Liver (tissue), 3 donors: Measurements from ENCODE around the gene NOS1AP.

ENCODE experiments used
- CTCF ChIP-seq: fragments of 150-350 bp; IDR thresholded peaks from 2 replicates; pipeline ENCODE4 v1.5.1; 2017; ENCODE audit warnings: improper control_type of control experiment, low read depth, low read length; ENCODE audit not compliant: missing input control
- EGR1 ChIP-seq, 2 donors: IDR thresholded peaks; 2 replicates each; pipeline ENCODE4 v1.6.1; 2016 to 2018; ENCODE audit warnings: antibody characterized with exemption in 2 of 2, low read depth in 2 of 2
- FOXA1 ChIP-seq: IDR thresholded peaks from 2 replicates; pipeline ENCODE4 v1.6.1; 2016; ENCODE audit warnings: antibody characterized with exemption
- GABPA ChIP-seq, 2 donors: IDR thresholded peaks in 1 of 2; conservative IDR thresholded peaks in 1 of 2; 2 replicates each; pipeline ENCODE4 v1.6.1; 2016; ENCODE audit warnings: antibody characterized with exemption in 2 of 2, mild to moderate bottlenecking in 1 of 2, moderate library complexity in 1 of 2
- HNF4A ChIP-seq, 2 donors: conservative IDR thresholded peaks; 2 replicates each; pipeline ENCODE4 v1.6.1; 2016; ENCODE audit warnings: antibody characterized with exemption in 2 of 2, mild to moderate bottlenecking in 2 of 2
- JUND ChIP-seq, 2 donors: IDR thresholded peaks; 2 replicates each; pipeline ENCODE4 v1.6.1; 2016; ENCODE audit warnings: antibody characterized with exemption in 2 of 2
- NR2F2 ChIP-seq: IDR thresholded peaks from 2 replicates; pipeline ENCODE4 v1.6.1; 2016; ENCODE audit warnings: antibody characterized with exemption
- RAD21 ChIP-seq, 2 donors: IDR thresholded peaks; 2 replicates each; pipeline ENCODE4 v1.6.1; 2016; ENCODE audit warnings: antibody characterized with exemption in 2 of 2, mild to moderate bottlenecking in 2 of 2
- SP1 ChIP-seq: IDR thresholded peaks from 2 replicates; pipeline ENCODE4 v1.6.1; 2018; ENCODE audit warnings: antibody characterized with exemption, mild to moderate bottlenecking
- TAF1 ChIP-seq: conservative IDR thresholded peaks from 2 replicates; pipeline ENCODE4 v1.6.1; 2016; ENCODE audit warnings: antibody characterized with exemption, mild to moderate bottlenecking
- YY1 ChIP-seq: IDR thresholded peaks from 2 replicates; pipeline ENCODE4 v1.6.1; 2016; ENCODE audit warnings: antibody characterized with exemption, mild to moderate bottlenecking
- TF ChIP-seq, protein P1 (sequence below): IDR thresholded peaks from 2 replicates; pipeline ENCODE4 v1.6.1; 2016; ENCODE audit warnings: antibody characterized with exemption, mild to moderate bottlenecking
- TF ChIP-seq, protein P2 (sequence below): IDR thresholded peaks from 2 replicates; pipeline ENCODE4 v1.6.1; 2016; ENCODE audit warnings: antibody characterized with exemption
- TF ChIP-seq, protein P3 (sequence below): IDR thresholded peaks from 2 replicates; pipeline ENCODE4 v1.6.1; 2016; ENCODE audit warnings: antibody characterized with exemption
- donor health status: healthy.
- donor health status: healthy.

DNA sequence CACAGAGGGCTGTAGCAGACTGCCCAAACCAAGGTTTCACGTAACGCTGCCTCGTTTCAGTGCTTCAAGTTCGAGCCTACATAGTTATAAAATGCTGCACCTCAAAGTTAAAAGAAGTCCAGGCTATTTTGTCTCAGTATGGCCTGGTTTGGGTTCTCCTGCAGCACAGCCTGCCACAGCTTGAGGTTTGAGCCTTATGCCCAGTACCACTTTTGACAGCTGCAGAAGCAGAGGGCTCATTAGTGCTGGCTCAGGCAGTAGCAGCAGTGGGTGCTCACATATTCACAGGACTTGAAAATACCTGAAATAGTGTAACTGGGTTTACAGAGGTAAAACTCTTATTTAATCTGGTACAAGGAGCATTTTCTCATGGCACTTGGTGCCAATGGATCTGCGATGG, 291.9 kb downstream of the NOS1AP start:
- TF ChIP-seq GABPA (IDR thresholded peaks at IDR 0.05 in 1 of 2, conservative IDR thresholded peaks at IDR 0.05 in 1 of 2): no peak
- no peak for TF ChIP-seq CTCF
- TF ChIP-seq SP1: no peak
- TF ChIP-seq RAD21 (IDR thresholded peaks at IDR 0.05): no peak
- no peak for TF ChIP-seq TAF1
- TF ChIP-seq EGR1 (IDR thresholded peaks at IDR 0.05; ENCODE audit: low read depth in 2 of 2): no peak
- TF ChIP-seq JUND (IDR thresholded peaks at IDR 0.05): no peak
- no peak for TF ChIP-seq FOXA1
- no peak for TF ChIP-seq YY1
- TF ChIP-seq, protein P1, sequence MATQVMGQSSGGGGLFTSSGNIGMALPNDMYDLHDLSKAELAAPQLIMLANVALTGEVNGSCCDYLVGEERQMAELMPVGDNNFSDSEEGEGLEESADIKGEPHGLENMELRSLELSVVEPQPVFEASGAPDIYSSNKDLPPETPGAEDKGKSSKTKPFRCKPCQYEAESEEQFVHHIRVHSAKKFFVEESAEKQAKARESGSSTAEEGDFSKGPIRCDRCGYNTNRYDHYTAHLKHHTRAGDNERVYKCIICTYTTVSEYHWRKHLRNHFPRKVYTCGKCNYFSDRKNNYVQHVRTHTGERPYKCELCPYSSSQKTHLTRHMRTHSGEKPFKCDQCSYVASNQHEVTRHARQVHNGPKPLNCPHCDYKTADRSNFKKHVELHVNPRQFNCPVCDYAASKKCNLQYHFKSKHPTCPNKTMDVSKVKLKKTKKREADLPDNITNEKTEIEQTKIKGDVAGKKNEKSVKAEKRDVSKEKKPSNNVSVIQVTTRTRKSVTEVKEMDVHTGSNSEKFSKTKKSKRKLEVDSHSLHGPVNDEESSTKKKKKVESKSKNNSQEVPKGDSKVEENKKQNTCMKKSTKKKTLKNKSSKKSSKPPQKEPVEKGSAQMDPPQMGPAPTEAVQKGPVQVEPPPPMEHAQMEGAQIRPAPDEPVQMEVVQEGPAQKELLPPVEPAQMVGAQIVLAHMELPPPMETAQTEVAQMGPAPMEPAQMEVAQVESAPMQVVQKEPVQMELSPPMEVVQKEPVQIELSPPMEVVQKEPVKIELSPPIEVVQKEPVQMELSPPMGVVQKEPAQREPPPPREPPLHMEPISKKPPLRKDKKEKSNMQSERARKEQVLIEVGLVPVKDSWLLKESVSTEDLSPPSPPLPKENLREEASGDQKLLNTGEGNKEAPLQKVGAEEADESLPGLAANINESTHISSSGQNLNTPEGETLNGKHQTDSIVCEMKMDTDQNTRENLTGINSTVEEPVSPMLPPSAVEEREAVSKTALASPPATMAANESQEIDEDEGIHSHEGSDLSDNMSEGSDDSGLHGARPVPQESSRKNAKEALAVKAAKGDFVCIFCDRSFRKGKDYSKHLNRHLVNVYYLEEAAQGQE: no peak
- TF ChIP-seq NR2F2: no peak
- TF ChIP-seq HNF4A (conservative IDR thresholded peaks at IDR 0.05): no peak
- TF ChIP-seq, protein P2, sequence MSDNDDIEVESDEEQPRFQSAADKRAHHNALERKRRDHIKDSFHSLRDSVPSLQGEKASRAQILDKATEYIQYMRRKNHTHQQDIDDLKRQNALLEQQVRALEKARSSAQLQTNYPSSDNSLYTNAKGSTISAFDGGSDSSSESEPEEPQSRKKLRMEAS: no peak
- TF ChIP-seq, protein P3, sequence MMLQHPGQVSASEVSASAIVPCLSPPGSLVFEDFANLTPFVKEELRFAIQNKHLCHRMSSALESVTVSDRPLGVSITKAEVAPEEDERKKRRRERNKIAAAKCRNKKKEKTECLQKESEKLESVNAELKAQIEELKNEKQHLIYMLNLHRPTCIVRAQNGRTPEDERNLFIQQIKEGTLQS: no peak
